Skin of body (tissue), 2 donors: ENCODE results near the gene COL4A2. TPM values are rescaled to one million over a fixed set of nuclear protein-coding genes. Genes with fewer than 3 reads are reported as not detected.
"Not testable (repeated sequence)": the region's sequence is repeated elsewhere in the genome, so short reads cannot be mapped to it uniquely, and the experiment has no call there.

Experiments used
- DNase-seq: peaks from one replicate; lab custom pipeline; 2025; lab: John Stamatoyannopoulos, UW
- total RNA-seq: library from RNA; depleted of rRNA; stranded (reverse); fragments of >200 nt; gene quantifications from one replicate; pipeline ENCODE4 v1.2.3, GENCODE V29; 2014

The COL4A2 gene
- total RNA-seq, 1 donor from 2014 or later, result 479 TPM

GRCh38 chr13:110470272-110471009 is 163.4 kb downstream of the COL4A2 start:
- DNase-seq, result no peak

GRCh38 chr13:110471156-110471832 is 164.2 kb downstream of the COL4A2 start:
- no peak for DNase-seq

- no peak for DNase-seq
Measured at GRCh38 chr13:110471833-110472162, 164.7 kb downstream of the COL4A2 start.

GRCh38 chr13:110472904-110473563 is 165.9 kb downstream of the COL4A2 start:
- DNase-seq, result no peak

GRCh38 chr13:110474713-110475112 is 167.6 kb downstream of the COL4A2 start:
- no peak for DNase-seq

- DNase-seq, result no peak
Measured at GRCh38 chr13:110475117-110475516, 168.0 kb downstream of the COL4A2 start.

- no peak for DNase-seq
Measured at GRCh38 chr13:110475550-110476219, 168.6 kb downstream of the COL4A2 start.

- no peak for DNase-seq
Measured at GRCh38 chr13:110476220-110476617, 169.1 kb downstream of the COL4A2 start.

GRCh38 chr13:110477706-110478245 is 170.7 kb downstream of the COL4A2 start:
- no peak for DNase-seq

- DNase-seq, result no peak
Measured at GRCh38 chr13:110478405-110479214, 171.5 kb downstream of the COL4A2 start.

- DNase-seq, result no peak
Measured at GRCh38 chr13:110479215-110479545, 172.1 kb downstream of the COL4A2 start.

- DNase-seq, result no peak
Measured at GRCh38 chr13:110479648-110480047, 172.6 kb downstream of the COL4A2 start.

GRCh38 chr13:110480161-110480560 is 173.1 kb downstream of the COL4A2 start:
- DNase-seq, result no peak

- DNase-seq, result no peak
Measured at GRCh38 chr13:110483386-110483968, 176.4 kb downstream of the COL4A2 start.

- DNase-seq, result no peak
Measured at GRCh38 chr13:110484290-110485048, 177.4 kb downstream of the COL4A2 start.

GRCh38 chr13:110485604-110486003 is 178.5 kb downstream of the COL4A2 start:
- DNase-seq, result no peak

- DNase-seq, result no peak
Measured at GRCh38 chr13:110486061-110486715, 179.1 kb downstream of the COL4A2 start.

GRCh38 chr13:110486880-110487279 is 179.8 kb downstream of the COL4A2 start:
- not testable (repeated sequence) for DNase-seq
